ENCODE data around the gene NYAP1. TPM values are rescaled to one million over a fixed set of nuclear protein-coding genes. Genes with fewer than 3 reads are reported as not detected.
A peak's percentile ranks its signal among the peaks of the same experiment; 100 is the strongest.
"Not testable (repeated sequence)": the region's sequence is repeated elsewhere in the genome, so short reads cannot be mapped to it uniquely, and the experiment has no call there.

The NYAP1 gene
- total and polyA plus RNA-seq, 2 donors from 2014 or later: 0.41 to 0.69 TPM

DNA sequence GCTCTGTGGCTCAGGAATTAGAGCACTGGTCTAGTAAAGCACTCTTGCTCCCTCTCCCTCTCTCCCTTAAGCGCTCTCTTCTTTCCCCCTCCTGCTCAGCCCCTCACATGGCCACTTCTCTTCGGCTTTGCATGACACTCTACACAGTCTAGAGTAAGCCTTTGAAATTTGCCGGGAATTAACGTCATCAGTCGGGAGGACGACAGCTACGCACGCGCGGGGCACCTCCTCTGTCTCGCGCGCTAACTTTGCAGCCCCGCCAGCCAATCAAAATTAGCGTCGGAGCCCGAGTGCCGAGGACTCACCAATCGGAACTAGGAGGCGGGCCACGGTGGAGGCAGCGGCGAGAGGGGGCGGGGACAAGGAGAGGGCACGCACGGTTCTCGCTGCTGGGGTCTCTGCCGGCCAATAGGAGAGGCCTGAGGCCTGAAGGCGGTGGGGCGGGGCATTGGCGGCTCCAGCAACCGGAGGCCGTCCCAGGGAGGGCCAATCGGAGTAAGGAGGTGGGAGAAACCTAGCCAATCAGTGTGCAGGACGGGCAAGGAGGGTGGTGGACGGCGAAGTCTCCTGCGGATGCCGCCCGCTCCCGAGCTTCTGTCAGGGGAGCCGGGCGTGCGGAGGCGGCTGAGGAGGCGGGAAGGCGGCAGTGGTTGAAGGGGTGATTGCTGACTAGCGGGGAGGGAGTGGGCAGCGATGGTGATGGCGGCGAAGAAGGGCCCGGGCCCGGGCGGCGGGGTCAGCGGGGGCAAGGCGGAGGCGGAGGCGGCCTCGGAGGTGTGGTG, 55.1 kb downstream of the NYAP1 start, which contains the start of gene AGFG2:
AGFG2 (plus strand) TSS at position 550 of the 782 bp plus-strand sequence; CDS start at position 694, 144 bp downstream.
- Histone ChIP-seq H3K9ac (ENCODE audit: low read length in 3 of 3) (peak within 1 kb of the TSS; percentile 24 to 53 (median 48)), H3K36me3 (ENCODE audit: control insufficient read depth in 2 of 3, insufficient read depth in 3 of 3, low read length in 3 of 3) (no peaks in the 10 kb centered on the region), H3K27ac (ENCODE audit: low read depth in 2 of 2, low read length in 2 of 2) (peak within 1 kb of the TSS; percentile 76 to 77), H3K27me3 (ENCODE audit: control insufficient read depth, insufficient read depth, low read length) (no peaks in the 10 kb centered on the region), H3K4me3 (ENCODE audit: low read length in 3 of 3) (peak within 1 kb of the TSS; percentile 48 to 73 (median 65)), H3K9me3 (ENCODE audit: control insufficient read depth in 2 of 3, insufficient read depth in 1 of 3, low read length in 3 of 3) (no peaks in the 10 kb centered on the region), H3K4me1 (ENCODE audit: control insufficient read depth in 2 of 3, insufficient read depth in 2 of 3, low read depth in 1 of 3, low read length in 3 of 3) (peaks cover 0 to 3% (median 2%) of the 10 kb centered on the region in 3 donors)
- peak; percentile 97 for FAIRE-seq
- peak; percentile 100 for DNase-seq
- intact Hi-C loops (cut with DNase I): no loop called here
- TF ChIP-seq, protein P1, sequence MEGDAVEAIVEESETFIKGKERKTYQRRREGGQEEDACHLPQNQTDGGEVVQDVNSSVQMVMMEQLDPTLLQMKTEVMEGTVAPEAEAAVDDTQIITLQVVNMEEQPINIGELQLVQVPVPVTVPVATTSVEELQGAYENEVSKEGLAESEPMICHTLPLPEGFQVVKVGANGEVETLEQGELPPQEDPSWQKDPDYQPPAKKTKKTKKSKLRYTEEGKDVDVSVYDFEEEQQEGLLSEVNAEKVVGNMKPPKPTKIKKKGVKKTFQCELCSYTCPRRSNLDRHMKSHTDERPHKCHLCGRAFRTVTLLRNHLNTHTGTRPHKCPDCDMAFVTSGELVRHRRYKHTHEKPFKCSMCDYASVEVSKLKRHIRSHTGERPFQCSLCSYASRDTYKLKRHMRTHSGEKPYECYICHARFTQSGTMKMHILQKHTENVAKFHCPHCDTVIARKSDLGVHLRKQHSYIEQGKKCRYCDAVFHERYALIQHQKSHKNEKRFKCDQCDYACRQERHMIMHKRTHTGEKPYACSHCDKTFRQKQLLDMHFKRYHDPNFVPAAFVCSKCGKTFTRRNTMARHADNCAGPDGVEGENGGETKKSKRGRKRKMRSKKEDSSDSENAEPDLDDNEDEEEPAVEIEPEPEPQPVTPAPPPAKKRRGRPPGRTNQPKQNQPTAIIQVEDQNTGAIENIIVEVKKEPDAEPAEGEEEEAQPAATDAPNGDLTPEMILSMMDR (IDR thresholded peaks at IDR 0.05; ENCODE audit: borderline replicate concordance, extremely low read depth, insufficient read depth): no peak

DNA sequence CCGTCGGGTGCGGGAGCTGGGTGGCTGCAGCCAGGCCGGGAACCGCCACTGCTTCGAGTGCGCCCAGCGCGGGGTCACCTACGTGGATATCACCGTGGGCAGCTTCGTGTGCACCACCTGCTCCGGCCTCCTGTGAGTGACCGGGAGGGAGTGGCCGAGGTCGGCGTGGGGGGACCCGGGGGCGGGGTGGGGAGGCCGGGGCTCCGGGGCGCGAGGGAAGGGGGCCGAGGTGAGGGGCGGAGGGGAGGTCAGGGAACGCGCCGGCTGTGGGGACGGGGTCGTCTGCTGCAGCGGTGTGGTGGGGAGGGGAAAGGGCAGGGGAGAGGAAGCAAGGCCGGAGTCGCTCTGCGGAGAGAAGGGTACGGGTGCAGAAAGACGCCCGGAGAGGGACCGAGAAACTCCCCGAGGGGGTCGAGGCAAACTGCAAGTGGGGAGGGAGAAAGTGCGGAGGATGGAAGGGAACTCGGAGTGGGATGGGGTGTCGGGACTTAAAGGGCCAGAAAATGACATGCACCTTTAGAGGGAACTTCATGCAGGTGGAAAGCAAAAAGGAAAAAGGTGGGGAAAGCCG, 55.8 kb downstream of the NYAP1 start:
- Histone ChIP-seq H3K27me3 (ENCODE audit: control insufficient read depth, insufficient read depth, low read length) (no peaks in the 10 kb centered on the region), H3K4me1 (ENCODE audit: control insufficient read depth in 2 of 3, insufficient read depth in 2 of 3, low read depth in 1 of 3, low read length in 3 of 3) (peaks cover 0 to 7% (median 3%) of the 10 kb centered on the region in 3 donors)

DNA sequence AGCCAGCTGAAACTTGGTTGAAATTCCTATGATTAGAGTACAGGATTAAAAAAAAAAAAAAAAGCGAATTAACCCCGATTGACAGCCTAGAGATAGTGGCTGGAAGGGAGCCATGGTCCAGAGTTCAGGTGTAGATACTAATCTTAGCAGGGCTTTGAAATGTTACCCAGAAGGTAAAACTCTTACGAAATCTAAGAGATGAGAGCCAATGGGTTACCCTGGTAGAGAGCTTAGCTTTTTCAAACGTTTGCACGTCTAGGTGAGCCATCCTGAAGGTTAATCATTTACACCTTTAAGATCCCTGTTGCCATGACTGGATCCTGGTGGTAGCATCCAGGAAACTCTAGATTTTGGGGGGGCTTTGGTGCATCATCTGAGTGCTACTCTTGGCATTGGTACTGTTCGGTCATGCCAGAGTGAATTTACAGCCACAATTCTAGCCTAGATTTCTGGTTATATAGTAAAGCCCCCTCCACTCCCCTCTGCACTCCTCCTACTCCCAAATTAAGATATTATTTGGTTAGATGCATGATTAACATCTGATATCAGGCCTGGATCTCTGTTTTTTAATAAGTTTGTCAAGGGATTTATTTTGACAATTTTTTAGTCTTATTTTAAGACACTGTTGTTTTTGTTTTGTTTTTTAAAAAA, 56.5 kb downstream of the NYAP1 start:
- Histone ChIP-seq H3K27ac (ENCODE audit: low read depth in 2 of 2, low read length in 2 of 2) (no peak overlapping the region), H3K4me3 (ENCODE audit: low read length in 3 of 3) (peak overlapping the region; percentile 41 to 73 (median 60)), H3K4me1 (ENCODE audit: control insufficient read depth in 2 of 3, insufficient read depth in 2 of 3, low read depth in 1 of 3, low read length in 3 of 3) (peaks cover 0 to 14% (median 8%) of the 10 kb centered on the region in 3 donors), H3K36me3 (ENCODE audit: control insufficient read depth in 2 of 3, insufficient read depth in 3 of 3, low read length in 3 of 3) (no peaks in the 10 kb centered on the region), H3K9ac (ENCODE audit: low read length in 3 of 3) (peak overlapping the region in 1 of 3 donors; percentile 53), H3K27me3 (ENCODE audit: control insufficient read depth, insufficient read depth, low read length) (no peaks in the 10 kb centered on the region), H3K9me3 (ENCODE audit: control insufficient read depth in 2 of 3, insufficient read depth in 1 of 3, low read length in 3 of 3) (no peaks in the 10 kb centered on the region)
- DNase-seq (no peak), FAIRE-seq (no peak)
- TF ChIP-seq, protein P1 (IDR thresholded peaks at IDR 0.05; ENCODE audit: borderline replicate concordance, extremely low read depth, insufficient read depth): no peak
- intact Hi-C loops (cut with DNase I): no loop called here

More for the DNA sequence above, 55.8 kb downstream of the NYAP1 start:
- peak overlapping the region; percentile 76 to 77 for H3K27ac ChIP-seq (ENCODE audit: low read depth in 2 of 2, low read length in 2 of 2)
- H3K36me3 ChIP-seq (ENCODE audit: control insufficient read depth in 2 of 3, insufficient read depth in 3 of 3, low read length in 3 of 3): no peaks in the 10 kb centered on the region
- TF ChIP-seq, protein P1 (IDR thresholded peaks at IDR 0.05; ENCODE audit: borderline replicate concordance, extremely low read depth, insufficient read depth): no peak
- peak overlapping the region; percentile 41 to 73 (median 65) for H3K4me3 ChIP-seq (ENCODE audit: low read length in 3 of 3)
- H3K9ac ChIP-seq (ENCODE audit: low read length in 3 of 3): peak overlapping the region in 2 of 3 donors; percentile 24 to 53
- peak in 2 of 5 donors; percentile 28 to 72 for DNase-seq
- no peak for FAIRE-seq
- intact Hi-C loops (cut with DNase I): no loop called here
- H3K9me3 ChIP-seq (ENCODE audit: control insufficient read depth in 2 of 3, insufficient read depth in 1 of 3, low read length in 3 of 3): no peaks in the 10 kb centered on the region

DNA sequence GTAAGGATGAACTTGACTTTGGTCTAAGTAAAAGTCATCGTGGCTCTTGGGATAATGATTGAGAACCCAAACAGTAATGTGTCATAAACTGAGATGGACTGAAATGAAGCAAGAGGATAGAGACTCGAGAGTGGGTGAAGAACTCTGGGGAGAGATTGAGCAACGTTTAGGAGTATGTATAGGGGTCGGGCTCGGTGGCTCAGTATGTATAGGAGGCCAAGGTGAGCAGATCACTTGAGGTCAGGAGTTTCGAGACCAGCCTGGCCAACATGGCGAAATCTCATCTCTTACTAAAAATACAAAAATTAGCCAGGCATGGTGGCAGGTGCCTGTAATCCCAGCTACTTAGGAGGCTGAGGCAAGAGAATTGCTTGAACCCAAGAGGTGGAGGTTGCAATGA, 57.6 kb downstream of the NYAP1 start:
- H3K9me3 ChIP-seq (ENCODE audit: control insufficient read depth in 2 of 3, insufficient read depth in 1 of 3, low read length in 3 of 3); DNase-seq; FAIRE-seq; H3K9ac ChIP-seq (ENCODE audit: low read length in 3 of 3); intact Hi-C loops (cut with DNase I); H3K4me3 ChIP-seq (ENCODE audit: low read length in 3 of 3); H3K36me3 ChIP-seq (ENCODE audit: control insufficient read depth in 2 of 3, insufficient read depth in 3 of 3, low read length in 3 of 3); H3K27me3 ChIP-seq (ENCODE audit: control insufficient read depth, insufficient read depth, low read length); H3K27ac ChIP-seq (ENCODE audit: low read depth in 2 of 2, low read length in 2 of 2): not testable (repeated sequence)
- peaks cover 4 to 22% (median 18%) of the 10 kb centered on the region in 3 donors for H3K4me1 ChIP-seq (ENCODE audit: control insufficient read depth in 2 of 3, insufficient read depth in 2 of 3, low read depth in 1 of 3, low read length in 3 of 3)

Data from kidney (tissue), 14 donors.